ENCODE results near the gene TOGARAM2.

Gene TOGARAM2

DNA sequence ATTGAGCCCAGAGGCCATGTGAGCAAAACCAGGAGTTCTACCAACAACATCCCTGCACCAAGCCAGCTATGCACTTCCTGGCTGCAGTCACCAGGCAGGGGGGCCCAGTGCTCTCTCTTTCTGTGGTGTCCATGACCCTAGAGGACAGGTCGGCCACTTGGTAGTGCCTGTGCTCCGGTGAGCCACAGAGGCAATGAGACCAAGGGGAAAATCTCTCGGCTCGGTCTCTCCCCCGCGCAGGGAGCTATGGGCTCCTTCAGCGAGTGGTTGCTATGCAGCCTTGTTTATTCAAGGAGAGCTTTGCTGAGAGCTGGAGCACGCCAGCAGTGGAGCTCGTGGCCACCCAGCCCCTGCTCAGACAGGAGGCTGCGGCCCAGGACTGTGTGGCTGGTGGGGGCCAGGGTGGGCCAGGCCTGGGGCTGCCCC is at the start of gene TOGARAM2:
TSS of gene TOGARAM2 (plus strand) at position 283 of the 426 bp plus-strand sequence. CDS start 13,537 bp downstream, outside the sequence.
- no peak for DNase-seq (ENCODE audit: low read depth in 2 of 2)

DNA sequence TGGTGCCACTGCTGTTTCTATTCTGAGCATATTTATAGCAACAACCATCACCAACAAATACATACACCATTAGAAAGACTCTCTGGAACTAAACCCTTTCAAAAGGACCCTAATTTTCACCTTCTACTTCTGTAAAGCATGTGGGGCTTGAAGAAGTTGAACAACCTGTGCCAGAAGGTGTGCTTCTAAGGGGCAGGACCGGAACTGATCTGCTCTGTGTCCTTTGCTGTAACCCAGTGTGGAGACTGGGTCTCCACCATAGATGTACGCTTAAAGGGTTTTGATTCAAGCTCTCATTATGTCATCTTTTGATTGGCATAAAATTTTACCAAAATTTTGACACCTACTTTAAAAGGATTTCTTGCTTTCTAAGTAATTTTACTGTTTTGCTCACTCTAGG is 46.3 kb upstream of the TOGARAM2 start:
- DNase-seq (ENCODE audit: low read depth in 2 of 2): no peak

DNA sequence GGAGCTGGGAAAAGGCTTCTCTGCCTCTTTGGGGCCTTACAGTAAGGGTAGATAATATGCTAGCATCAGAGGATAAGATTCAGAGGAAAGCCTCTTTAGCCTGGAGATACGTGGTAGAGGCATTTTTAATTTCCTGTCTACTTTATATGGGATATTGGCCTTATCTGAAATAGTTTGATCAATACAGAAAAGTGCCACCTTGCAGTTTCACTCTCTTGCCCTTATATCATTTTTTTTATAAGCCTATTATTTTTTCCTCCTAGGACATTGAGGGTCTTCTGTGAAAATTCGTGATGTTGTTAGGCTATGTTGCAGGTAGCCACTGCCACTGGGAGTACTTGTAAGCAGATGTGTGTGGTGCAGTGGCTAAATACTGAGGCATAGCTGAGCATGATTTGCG is 40.1 kb upstream of the TOGARAM2 start:
- DNase-seq (ENCODE audit: low read depth in 2 of 2): no peak

DNA sequence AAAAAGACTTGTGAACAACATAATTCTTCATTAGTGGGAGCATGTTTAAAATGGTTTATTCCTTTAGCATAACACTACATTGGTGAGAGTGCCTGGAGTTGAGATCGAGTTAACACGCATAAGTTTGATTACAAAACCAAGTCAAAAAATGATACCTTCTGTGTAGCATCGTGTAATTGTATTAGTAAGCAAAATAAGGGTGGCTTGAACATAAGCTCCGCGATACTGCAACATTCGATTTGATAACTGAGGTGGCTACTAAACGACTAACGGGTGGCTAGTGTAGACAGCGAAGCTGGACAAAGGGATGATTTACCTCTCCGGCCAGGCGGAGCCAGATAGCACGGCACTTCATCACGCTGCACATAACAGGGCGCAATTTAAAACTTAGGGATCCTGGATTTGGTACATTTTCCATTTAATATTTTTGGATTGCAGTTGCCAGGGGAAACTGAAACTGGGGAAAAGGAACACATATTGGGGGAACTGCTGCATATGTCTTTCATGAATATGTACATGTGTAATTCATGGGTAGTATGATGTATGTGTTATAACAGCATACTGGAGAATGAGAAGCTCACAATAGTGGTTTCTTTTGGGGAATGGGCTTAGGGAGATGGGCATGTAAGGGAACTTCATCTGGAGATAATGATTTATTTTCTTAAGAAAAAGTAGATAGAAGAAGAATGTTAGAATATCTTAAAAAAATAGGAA is 36.4 kb upstream of the TOGARAM2 start:
- no peak for DNase-seq (ENCODE audit: low read depth in 2 of 2)

DNA sequence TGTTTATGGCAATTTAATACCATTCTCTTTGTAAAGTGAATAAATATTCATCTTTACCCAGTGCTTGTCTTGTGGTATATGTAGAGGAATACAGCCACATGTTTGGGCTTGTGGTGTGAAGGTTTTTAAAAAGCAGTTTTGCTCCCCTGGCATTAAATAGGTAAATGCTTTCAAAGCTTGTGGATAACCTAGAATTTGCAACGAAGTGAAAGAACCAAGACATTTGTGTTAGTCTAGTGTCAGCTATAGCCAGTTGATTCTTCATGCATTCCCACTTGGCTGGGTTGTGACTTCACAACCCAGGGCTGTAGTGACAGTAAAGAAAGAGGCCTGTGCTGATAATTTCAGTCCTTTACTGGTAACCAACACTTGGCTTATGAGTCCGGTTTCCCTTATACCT is 32.9 kb upstream of the TOGARAM2 start:
- no peak for DNase-seq (ENCODE audit: low read depth in 2 of 2)

DNA sequence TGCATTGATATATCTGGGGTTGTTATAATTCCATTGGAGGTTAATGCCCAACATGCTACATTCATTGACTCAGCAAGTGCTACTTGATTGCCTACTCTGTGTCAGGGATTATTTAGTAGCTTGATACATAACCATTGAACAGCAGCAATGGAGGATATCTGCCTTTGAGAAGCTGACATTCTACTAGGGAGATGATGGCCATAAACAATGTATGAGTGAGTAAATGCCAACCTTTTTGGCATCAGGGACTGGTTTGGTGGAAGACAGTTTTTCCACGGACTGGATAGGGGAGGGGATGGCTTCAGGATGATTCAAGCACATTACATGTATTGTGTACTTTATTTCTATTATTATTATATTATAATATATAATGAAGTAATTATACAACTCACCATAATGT is 31.9 kb upstream of the TOGARAM2 start:
- no peak for DNase-seq (ENCODE audit: low read depth in 2 of 2)

DNA sequence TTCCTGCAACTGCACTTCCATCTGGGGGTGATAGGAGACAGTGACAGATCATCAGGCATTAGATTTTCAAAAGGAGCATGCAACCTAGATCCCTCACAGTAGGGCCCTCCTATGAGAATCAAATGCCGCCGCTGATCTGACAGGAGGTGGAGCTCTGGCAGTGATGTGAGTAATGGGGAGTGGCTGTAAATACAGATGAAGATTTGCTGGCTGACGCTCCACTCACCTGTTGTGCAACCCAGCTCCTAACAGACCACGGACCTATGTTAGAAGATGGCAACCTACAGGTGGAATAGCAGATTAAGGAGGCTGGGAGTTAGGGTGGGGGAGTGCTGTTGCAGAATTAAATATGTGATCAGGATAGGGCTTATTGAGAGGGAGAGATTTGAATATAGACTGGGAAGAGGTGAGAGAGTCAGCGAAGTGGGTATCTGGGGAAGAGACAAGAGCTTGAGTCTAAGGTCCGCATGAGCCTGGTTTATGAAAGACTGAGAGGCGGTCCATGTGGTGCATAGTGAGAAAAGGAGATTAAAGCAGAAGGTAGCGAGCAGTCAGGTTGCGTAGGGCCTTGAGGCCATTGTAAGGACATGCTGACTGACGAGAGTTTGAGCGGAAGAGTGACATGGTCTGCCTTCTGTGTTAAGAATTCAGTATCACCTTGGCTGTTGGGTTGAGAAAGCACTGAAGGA is 31.3 kb upstream of the TOGARAM2 start:
- DNase-seq (ENCODE audit: low read depth in 2 of 2): no peak

DNA sequence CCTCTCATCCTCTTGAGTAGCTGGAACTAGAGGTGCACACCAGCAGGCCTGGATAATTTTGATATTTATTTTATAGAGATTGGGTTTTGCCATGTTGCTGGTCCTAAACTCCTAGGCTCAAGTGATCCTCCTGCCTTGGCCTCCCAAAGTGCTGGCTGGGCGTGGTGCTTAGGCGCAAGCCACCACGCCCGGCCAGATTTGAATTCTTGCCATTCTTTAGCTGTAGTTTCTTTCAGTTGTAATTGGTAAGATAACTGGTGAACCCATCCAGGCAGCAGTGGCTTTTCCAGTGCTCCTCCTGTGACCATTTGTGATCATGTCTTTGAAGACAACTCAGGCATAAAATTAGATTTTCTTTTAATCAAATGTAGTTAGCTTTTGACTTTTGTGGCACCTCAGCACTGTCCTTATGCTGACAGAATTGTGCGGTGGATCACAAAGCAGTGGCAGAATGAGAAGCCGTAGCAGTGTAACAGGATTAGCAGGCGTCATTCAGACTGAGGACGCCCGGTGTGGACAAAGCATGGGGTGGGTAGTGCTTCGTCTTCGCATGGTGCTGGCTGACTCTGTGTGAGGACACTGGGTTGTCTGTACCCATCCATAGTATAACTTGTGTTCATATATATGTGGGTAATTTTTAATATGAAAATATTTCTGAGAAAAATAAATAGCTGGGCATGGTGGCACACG is 30.0 kb upstream of the TOGARAM2 start:
- no peak for DNase-seq (ENCODE audit: low read depth in 2 of 2)

DNA sequence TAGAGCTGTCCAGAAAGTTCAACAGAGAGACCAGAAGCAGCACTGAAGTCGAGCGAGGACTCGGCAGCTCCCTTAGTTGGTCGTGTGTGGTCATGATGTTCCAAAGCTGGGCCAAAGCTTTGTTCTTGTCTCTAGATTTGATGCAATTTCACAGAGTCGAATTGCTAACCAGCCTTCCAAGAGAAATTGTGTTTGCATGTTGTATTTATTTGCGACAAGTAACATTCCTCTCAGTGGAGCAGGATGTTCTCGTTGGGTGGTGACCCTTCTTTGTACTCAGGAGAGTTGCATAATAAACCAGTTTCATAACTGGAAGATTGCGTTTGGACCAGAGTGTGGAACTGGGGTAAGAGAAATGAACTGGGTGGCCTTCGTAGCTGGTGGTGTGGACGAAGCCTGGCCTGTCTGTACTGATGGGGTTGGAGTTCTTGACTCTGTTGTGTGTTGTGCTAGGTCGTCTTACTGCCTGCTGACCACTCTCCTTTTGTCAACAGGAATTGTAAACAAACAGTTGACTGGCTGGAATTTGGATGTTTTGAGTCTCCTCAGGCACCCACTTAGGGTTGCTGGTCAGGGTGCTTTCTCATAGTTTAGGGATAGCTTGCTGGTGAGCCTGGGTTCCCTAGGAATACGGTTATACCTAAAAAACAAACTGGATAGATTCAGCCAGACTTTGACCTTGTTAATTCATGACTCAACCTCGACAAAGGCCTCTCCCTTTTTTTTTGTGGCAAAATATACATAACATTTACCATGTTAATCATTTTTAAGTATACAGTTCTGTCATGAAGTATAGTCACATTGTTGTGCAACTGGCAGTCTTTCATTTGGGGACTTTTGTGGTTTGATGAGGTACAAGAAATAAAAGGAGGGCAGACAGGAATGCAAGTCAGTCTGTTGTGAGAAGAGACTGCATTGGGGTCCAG is 28.9 kb upstream of the TOGARAM2 start:
- no peak for DNase-seq (ENCODE audit: low read depth in 2 of 2)

DNA sequence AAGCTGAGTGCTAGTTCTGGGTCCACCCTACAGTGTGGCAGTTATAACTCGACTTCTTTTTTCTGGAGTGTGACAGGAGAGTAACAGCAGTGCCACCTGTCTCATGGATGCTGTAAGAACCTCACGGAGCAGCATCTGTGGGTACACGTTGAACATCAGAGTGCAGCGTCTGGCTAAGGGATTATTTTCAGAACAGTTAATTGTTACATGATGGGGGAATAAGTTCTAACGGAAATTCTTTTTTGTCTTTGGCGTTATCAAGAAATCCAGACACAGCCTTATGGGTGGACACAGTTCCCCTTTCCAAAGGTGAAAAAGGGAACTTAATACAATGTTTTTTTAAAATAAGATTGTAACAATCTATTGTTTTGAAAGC is 28.3 kb upstream of the TOGARAM2 start:
- no peak for DNase-seq (ENCODE audit: low read depth in 2 of 2)

DNA sequence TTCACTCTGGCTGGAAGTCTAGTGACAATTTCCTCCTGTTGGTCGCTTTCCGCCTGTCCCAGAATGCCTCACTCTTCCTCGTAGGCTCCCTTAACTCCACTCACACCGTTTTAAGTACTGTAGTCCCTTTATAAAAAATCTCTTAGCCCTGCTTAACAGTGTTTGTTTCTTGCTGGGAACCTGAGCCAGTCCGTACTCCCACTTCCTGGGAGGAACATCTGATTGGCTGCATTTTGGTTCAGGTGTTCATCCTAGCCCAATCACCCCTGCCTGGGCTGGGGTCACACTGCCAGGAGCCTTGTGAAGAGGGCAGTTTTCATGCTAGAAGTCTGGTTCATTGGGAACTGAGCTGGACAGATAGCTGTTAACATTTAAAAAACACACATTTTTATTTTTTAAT is 25.6 kb upstream of the TOGARAM2 start:
- DNase-seq (ENCODE audit: low read depth in 2 of 2): no peak

DNA sequence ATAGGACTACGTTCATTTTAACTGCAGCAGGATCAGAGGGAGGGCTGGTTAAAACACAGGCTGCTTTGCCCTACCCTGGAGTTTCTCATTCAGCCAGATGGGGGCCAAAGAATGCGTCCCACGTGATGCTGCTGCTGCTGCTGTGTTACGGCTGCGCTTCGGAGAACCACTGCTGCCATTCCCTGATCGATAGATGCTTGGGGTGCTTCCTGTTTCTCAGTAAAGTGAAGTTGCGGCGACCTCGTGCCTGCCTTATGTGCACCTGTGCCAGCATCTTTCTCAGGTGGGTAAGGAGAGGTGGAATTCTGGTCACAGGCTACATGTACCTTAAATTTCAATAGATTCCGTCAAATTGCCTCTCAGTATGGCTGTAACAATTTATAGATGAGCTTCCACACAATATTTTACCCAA is 24.7 kb upstream of the TOGARAM2 start:
- DNase-seq (ENCODE audit: low read depth in 2 of 2): peak; percentile 9 to 11

DNA sequence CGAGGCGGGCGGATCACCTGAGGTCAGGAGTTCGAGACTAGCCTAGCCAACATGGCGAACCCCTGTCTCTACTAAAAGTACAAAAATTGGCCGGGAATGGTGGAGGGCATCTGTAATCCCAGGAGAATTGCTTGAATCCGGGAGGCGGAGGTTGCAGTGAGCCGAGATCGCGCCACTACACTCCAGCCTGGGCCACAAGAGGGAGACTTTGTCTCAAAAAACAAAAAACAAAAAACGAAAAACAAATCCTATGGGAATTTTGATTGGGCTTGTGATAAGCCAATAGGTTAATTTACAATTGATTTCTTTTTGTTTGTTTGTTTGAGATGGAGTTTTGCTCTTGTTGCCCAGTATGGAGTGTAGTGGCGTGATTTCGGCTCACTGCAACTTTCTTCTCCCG is 24.2 kb upstream of the TOGARAM2 start:
- DNase-seq (ENCODE audit: low read depth in 2 of 2): peak in 1 of 2 experiments; percentile 3

DNA sequence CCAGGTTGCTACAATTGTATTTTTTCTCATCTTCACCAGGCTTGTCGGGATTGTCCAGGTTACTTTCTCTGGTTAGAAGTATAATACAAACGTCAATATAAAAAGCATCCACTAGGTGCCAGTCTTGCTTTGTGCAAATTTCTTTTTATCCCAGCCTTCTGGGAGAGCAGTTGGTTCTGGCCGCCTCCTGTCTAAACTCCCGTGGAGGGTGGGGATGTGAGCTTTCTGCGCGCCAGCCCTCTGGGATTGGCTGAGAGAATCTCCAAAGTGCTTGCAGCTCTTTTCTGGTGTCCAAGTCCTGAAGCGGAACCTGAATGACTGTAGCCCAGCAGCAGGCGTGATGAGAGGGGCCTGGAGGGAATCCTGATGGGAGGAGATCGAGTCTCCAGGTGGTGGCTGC is 22.4 kb upstream of the TOGARAM2 start:
- DNase-seq (ENCODE audit: low read depth in 2 of 2): peak; percentile 56

DNA sequence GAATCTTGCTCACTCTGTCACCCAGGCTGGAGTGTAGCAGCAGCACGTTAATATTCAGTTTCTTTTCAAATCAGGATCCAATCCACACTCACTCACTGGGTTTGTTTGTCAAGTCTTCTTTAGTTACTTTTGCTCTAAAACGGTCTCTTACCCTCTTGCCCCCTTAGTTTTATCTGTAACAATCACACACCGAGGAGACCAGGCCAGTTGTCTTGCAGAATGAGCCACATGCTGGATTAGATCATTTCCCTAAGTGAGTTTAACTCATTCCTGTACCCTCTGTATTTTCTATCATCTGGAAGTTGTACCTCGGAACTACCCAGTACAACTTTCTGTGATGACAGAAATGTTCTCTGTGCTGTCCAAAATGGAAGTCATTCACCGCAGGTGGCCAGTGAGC is 20.7 kb upstream of the TOGARAM2 start:
- no peak for DNase-seq (ENCODE audit: low read depth in 2 of 2)

DNA sequence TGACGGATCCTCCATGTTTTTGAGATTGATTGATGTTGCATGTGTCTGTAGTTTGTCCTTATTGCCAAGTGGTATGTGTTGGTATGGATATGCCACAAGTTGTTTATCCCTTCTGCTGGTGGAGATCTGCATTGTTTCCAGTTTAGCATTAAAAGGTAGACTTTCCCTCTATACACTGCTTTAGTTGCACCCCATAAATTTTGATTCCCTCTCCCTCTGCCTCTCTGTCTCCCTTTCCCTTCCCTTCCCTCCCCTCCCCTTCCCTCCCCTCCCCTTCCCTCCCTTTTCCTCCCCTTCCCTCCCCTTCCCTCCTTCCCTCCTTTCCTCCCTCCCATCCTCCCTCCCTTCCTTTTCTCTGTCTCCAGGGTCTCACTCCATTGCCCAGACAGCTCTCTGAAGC is 18.6 kb upstream of the TOGARAM2 start:
- DNase-seq (ENCODE audit: low read depth in 2 of 2): no peak

DNA sequence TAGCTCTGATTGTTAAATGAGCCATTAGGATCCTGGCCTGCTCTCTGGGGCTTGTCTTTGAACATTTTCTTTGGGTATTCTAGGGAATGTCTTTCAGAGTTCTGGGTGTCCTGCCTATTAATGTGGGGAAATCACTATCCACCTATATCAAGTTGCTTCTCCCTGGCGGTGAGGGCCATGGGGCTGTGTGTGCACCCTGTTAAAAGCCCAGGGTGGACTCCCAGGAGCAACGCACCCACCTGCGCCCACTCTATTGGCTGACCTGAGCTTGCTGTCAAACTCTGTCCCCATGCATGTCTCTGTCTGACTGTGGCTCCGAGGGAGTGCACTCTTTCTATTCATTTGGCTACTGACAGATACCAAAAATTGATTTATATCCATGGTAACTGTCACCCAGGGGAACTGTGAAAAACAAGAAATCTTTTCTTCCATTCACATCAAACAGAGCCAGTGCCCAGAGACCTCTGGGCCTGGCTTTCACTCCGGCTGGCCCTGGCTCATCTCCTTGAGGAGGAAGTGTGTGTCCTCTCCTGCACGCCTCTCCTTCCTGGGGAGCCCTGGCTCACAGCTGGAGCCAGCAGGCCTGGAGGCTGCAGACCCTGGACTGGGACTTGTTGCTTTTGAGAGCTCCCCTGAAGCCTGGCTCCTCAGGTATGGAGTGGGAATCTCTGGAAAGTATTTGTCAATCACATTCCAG is 10.5 kb upstream of the TOGARAM2 start:
- DNase-seq (ENCODE audit: low read depth in 2 of 2): no peak

DNA sequence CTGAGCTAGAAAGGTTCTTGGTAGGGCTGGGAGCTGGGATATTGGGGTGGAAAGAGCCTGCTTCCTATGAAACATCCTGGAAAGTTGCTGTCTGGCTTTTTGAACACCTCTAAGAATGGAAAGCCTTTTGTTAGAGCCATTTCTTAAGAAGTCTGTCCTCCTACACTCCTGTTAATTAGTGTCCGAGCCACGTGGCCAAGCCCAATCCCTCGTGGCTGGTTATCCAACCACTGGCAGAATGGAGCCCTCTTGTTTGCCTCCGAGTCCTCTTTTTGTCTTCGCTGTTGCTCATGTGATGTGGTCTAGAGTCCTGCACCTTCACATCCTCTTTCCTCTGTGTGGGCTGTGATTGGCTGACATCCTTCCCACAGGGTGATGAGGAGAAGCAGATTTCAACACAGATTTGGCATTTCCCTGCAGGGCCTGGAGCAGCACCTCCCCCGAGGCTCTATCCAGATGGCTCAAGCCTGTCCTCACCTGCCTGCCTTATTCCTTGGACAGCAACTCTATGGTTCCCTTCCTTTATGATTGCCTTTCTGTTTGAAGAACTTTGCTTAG is 8.2 kb upstream of the TOGARAM2 start:
- DNase-seq (ENCODE audit: low read depth in 2 of 2): no peak

DNA sequence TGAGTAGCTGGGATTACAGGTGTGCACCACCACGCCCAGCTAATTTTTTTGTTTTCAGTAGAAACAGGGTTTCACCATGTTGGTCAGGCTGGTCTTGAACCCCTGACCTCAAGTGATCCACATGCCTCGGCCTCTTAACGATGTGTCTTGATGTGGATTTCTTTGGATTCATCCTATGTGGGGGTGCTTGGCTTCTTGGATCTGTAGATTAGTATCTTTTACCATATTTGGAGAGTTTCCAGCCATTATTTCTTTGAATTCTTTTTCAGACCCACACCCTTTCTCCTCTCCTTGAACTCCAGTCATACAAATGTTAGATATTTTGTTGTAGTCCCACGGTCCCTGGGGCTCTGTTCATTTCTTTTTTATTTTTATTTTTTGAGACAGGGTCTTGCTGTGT is 6.8 kb upstream of the TOGARAM2 start:
- DNase-seq (ENCODE audit: low read depth in 2 of 2): no peak

DNA sequence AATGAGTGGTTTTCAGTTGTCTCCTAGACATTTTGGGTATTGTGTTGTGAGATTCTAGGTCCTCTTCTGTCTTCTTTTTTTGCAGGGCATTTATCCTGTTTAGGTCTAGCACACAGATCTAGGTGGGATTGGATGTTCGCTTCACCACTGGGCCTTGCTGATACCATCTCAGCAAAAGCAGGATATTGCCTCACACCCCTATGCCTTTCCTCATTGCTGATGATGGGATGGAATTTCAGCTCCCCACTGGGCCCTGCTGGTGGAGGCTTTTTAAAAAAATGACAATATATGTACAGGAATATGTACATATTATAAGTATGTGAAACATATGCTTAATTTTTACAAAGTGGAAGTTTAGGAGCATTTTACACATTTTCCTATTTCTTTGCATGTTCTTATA is 5.4 kb upstream of the TOGARAM2 start:
- no peak for DNase-seq (ENCODE audit: low read depth in 2 of 2)

DNA sequence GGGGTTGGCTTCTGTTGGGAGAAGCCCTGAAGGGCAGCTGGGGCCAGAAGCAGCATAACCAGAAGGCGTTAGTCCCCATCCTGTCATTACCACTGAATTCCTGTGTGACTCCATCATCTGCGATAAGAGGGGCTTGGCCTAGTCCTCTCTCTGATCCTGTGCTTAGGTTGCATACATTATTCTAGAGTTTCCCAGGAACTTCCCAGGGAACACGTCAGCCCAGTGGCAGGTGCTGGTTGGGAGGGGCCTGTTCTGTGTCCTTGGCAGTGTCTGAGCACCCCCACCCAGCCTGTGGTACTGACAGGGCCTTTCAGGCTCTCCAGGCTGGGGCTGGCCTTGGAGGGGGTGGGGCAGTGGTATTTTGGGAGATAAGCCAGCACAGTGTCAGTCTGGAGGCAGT is 4.5 kb upstream of the TOGARAM2 start:
- no peak for DNase-seq (ENCODE audit: low read depth in 2 of 2)
